GM12874 (cell line): ENCODE measurements around the gene PWP2.

ENCODE experiments used
- CTCF ChIP-seq: IDR thresholded peaks from 2 replicates; pipeline ENCODE4 v1.5.1; 2011; ENCODE audit warnings: low read depth, mild to moderate bottlenecking, control low read depth, low read length, moderate library complexity; ENCODE audit not compliant: insufficient read depth

The PWP2 gene

GRCh38 chr21:44090325-44090724, 16.9 kb upstream of the PWP2 start:
- no peak for TF ChIP-seq CTCF

GRCh38 chr21:44092211-44092610, 15.0 kb upstream of the PWP2 start:
- TF ChIP-seq CTCF = no peak

- no peak for TF ChIP-seq CTCF
Measured at GRCh38 chr21:44093761-44094160, 13.4 kb upstream of the PWP2 start.

GRCh38 chr21:44094832-44095231, 12.4 kb upstream of the PWP2 start:
- TF ChIP-seq CTCF = no peak
